Neural cell (in vitro differentiated cells): ENCODE data around the gene SDHB. TPM values are rescaled to one million over a fixed set of nuclear protein-coding genes. Genes with fewer than 3 reads are reported as not detected.

Source experiments
- H2AFZ ChIP-seq: fragments of 200-600, 300-800 bp; sonication (generic), shearing (Covaris generic); 2 replicates; pipeline ENCODE4 v1.6.0; 2014; ENCODE audit warnings: low read depth, mild to moderate bottlenecking, antibody characterized with exemption, low read length, moderate library complexity
- H3F3A ChIP-seq: fragments of 200-600 bp; shearing (Covaris generic); 2 replicates; pipeline ENCODE4 v1.6.1; 2016; ENCODE audit warnings: mild to moderate bottlenecking, moderate library complexity, mixed read lengths, antibody characterized with exemption, low read length; ENCODE audit not compliant: insufficient read depth, poor library complexity, severe bottlenecking
- H3K27ac ChIP-seq: fragments of 200-600, 300-800 bp; sonication (generic), shearing (Covaris generic); 2 replicates; pipeline ENCODE4 v1.5.1; 2014; ENCODE audit warnings: mild to moderate bottlenecking, low read length, moderate library complexity
- H3K27me3 ChIP-seq: fragments of 300-800, 200-600 bp; sonication (generic), shearing (Covaris generic); 2 replicates; pipeline ENCODE4 v1.6.0; 2014; ENCODE audit warnings: mild to moderate bottlenecking, low read depth, low read length, moderate library complexity; ENCODE audit not compliant: insufficient read depth
- H3K36me3 ChIP-seq: fragments of 300-800, 200-600 bp; sonication (generic), shearing (Covaris generic); 2 replicates; pipeline ENCODE4 v1.5.1; 2014; ENCODE audit warnings: mild to moderate bottlenecking, antibody characterized with exemption, low read length, moderate library complexity; ENCODE audit not compliant: insufficient read depth
- H3K4me2 ChIP-seq: fragments of 300-800, 200-600 bp; sonication (generic), shearing (Covaris generic); 2 replicates; pipeline ENCODE4 v1.6.0; 2014; ENCODE audit warnings: mild to moderate bottlenecking, low read length
- H3K4me3 ChIP-seq: fragments of 300-800, 200-600 bp; sonication (generic), shearing (Covaris generic); 2 replicates; pipeline ENCODE4 v1.5.1; 2014; ENCODE audit warnings: mild to moderate bottlenecking, low read length, moderate library complexity
- H3K79me2 ChIP-seq: fragments of 200-600 bp; shearing (Covaris generic); replicated peaks from 2 replicates; pipeline ENCODE4 v1.6.0; 2014; ENCODE audit warnings: mild to moderate bottlenecking, low read length, moderate library complexity; ENCODE audit not compliant: insufficient read depth
- H3K9ac ChIP-seq: fragments of 300-800, 200-600 bp; sonication (generic), shearing (Covaris generic); 2 replicates; pipeline ENCODE4 v1.6.1; 2016; ENCODE audit warnings: mild to moderate bottlenecking, low read length, mixed read lengths
- H3K9me2 ChIP-seq: fragments of 200-600 bp; shearing (Covaris generic); 2 replicates; pipeline ENCODE4 v1.6.1; 2016; ENCODE audit warnings: mild to moderate bottlenecking, low read length, mixed read lengths; ENCODE audit not compliant: insufficient read depth
- H3K9me3 ChIP-seq: fragments of 200-600, 300-800 bp; sonication (generic), shearing (Covaris generic); 2 replicates; pipeline ENCODE4 v1.6.1; 2016; ENCODE audit warnings: mild to moderate bottlenecking, mixed run types, low read length, moderate library complexity, mixed read lengths
- H4K20me1 ChIP-seq: fragments of 200-600 bp; shearing (Covaris generic); 2 replicates; pipeline ENCODE4 v1.6.1; 2016; ENCODE audit warnings: mild to moderate bottlenecking, mixed run types; ENCODE audit not compliant: insufficient read depth
- CTCF ChIP-seq: fragments of 450-650 bp; IDR thresholded peaks from 2 replicates; pipeline ENCODE4 v1.5.1; 2014; ENCODE audit warnings: antibody characterized with exemption, mild to moderate bottlenecking, moderate library complexity; ENCODE audit not compliant: poor library complexity, severe bottlenecking
- EP300 ChIP-seq: fragments of 450-650 bp; conservative IDR thresholded peaks from 2 replicates; pipeline ENCODE4 v1.6.1; 2014; ENCODE audit warnings: antibody characterized with exemption, mild to moderate bottlenecking, moderate library complexity; ENCODE audit not compliant: poor library complexity, severe bottlenecking
- EZH2 ChIP-seq: fragments of 200-600, 300-800 bp; shearing (Covaris generic), sonication (generic); IDR thresholded peaks from 2 replicates; pipeline ENCODE4 v1.6.1; 2014; ENCODE audit warnings: antibody characterized with exemption, low read length, borderline replicate concordance, mild to moderate bottlenecking; ENCODE audit not compliant: insufficient read depth, poor library complexity, severe bottlenecking
- MXI1 ChIP-seq: fragments of 450-650 bp; conservative IDR thresholded peaks from 2 replicates; pipeline ENCODE4 v1.6.1; 2014; ENCODE audit warnings: antibody characterized with exemption, mild to moderate bottlenecking; ENCODE audit not compliant: poor library complexity, severe bottlenecking
- POLR2AphosphoS5 ChIP-seq: IDR thresholded peaks from 2 replicates; pipeline ENCODE4 v1.6.1; 2012
- RAD21 ChIP-seq: fragments of 450-650 bp; conservative IDR thresholded peaks from 2 replicates; pipeline ENCODE4 v1.6.1; 2014; ENCODE audit warnings: antibody characterized with exemption, mild to moderate bottlenecking, moderate library complexity
- REST ChIP-seq: IDR thresholded peaks from 2 replicates; pipeline ENCODE4 v1.6.1; 2012; ENCODE audit warnings: borderline replicate concordance
- SMC3 ChIP-seq: fragments of 450-650 bp; conservative IDR thresholded peaks from 2 replicates; pipeline ENCODE4 v1.6.1; 2014; ENCODE audit warnings: antibody characterized with exemption, mild to moderate bottlenecking, moderate library complexity; ENCODE audit not compliant: poor library complexity
- TAF1 ChIP-seq: IDR thresholded peaks from 2 replicates; pipeline ENCODE4 v1.6.1; 2012; ENCODE audit warnings: low read depth
- polyA plus RNA-seq: library from polyadenylated mRNA; depleted of rRNA; stranded (reverse); fragments of >200 nt; gene quantifications from 2 replicates; pipeline ENCODE4 v1.2.3, GENCODE V29; 2014

The SDHB gene
- polyA plus RNA-seq, 1 donor from 2014 or later: 129 TPM

- H3K79me2 ChIP-seq: peaks cover 16% of the 10 kb centered on the region
- TF ChIP-seq EZH2 (no peak), MXI1 (no peak), RAD21 (no peak), EP300 (no peak), TAF1 (no peak), SMC3 (no peak), CTCF (no peak), POLR2AphosphoS5 (no peak), REST (no peak)
- no peaks in the 10 kb centered on the region for H3K9me3 ChIP-seq
- H3K4me2 ChIP-seq: no peak overlapping the region
- no peak overlapping the region for H2AFZ ChIP-seq
- no peak overlapping the region for H3K4me3 ChIP-seq
- no peaks in the 10 kb centered on the region for H3F3A ChIP-seq
- no peaks in the 10 kb centered on the region for H3K36me3 ChIP-seq
- H3K9ac ChIP-seq: no peak overlapping the region
- no peaks in the 10 kb centered on the region for H4K20me1 ChIP-seq
- no peak overlapping the region for H3K27ac ChIP-seq
- no peaks in the 10 kb centered on the region for H3K27me3 ChIP-seq
- H3K9me2 ChIP-seq: no peaks in the 10 kb centered on the region
These were observed 2.7 kb upstream of the SDHB start for GRCh38 chr1:17056551-17056950.

DNA sequence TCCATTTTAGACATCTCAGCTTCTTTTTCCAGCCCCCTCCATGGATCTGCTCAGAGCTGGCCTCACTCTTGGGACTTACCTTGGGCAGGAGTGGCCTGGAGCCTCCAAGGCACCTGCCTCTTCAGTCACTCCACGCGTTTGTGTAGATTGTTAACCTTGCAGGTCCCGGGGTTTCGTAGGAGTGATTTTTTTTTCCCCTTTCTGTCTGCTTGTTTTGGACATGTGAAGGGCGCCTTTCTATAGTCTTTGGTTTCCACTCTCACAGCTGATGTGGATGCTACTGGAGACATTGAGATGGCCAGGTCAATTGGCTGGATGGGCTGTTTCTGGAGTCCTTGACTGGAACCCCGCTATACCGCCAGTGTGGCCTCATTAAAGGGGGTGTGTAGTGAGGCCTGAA, 2.0 kb upstream of the SDHB start:
- Histone ChIP-seq H3K9ac (no peak overlapping the region), H3F3A (no peaks in the 10 kb centered on the region), H3K27ac (no peak overlapping the region), H3K4me2 (no peak overlapping the region), H3K9me2 (no peaks in the 10 kb centered on the region), H3K79me2 (peaks cover 21% of the 10 kb centered on the region), H4K20me1 (no peaks in the 10 kb centered on the region), H3K27me3 (no peaks in the 10 kb centered on the region), H3K9me3 (no peaks in the 10 kb centered on the region), H2AFZ (no peak overlapping the region), H3K36me3 (no peaks in the 10 kb centered on the region), H3K4me3 (no peak overlapping the region)
- no peak for TF ChIP-seq MXI1
- no peak for TF ChIP-seq EP300
- no peak for TF ChIP-seq POLR2AphosphoS5
- TF ChIP-seq EZH2: no peak
- no peak for TF ChIP-seq SMC3
- TF ChIP-seq REST: no peak
- TF ChIP-seq CTCF: no peak
- TF ChIP-seq TAF1: no peak
- TF ChIP-seq RAD21: no peak
